SU-DHL-6 (cell line): ENCODE data around the gene BOLA1.
A peak's percentile ranks its signal among the peaks of the same experiment; 100 is the strongest.

ENCODE experiments used
- H2AFZ ChIP-seq: fragments of 200-600 bp; sonication (generic); 2 replicates; pipeline ENCODE4 v1.6.1; 2014; ENCODE audit warnings: low read depth, mild to moderate bottlenecking, moderate library complexity, mixed read lengths, antibody characterized with exemption, low read length; ENCODE audit not compliant: severe bottlenecking
- H3F3A ChIP-seq: fragments of 200-600 bp; shearing (Covaris generic); 2 replicates; pipeline ENCODE4 v1.6.0; 2016; ENCODE audit warnings: antibody characterized with exemption, mild to moderate bottlenecking; ENCODE audit not compliant: insufficient read depth
- H3K27ac ChIP-seq: fragments of 200-600 bp; sonication (generic); 2 replicates; pipeline ENCODE4 v1.5.1; 2016; ENCODE audit warnings: low read depth, mild to moderate bottlenecking, low read length, moderate library complexity, mixed read lengths
- H3K27me3 ChIP-seq: fragments of 200-600 bp; sonication (generic), shearing (Covaris generic); 2 replicates; pipeline ENCODE4 v1.6.0; 2014; ENCODE audit warnings: mild to moderate bottlenecking, low read length
- H3K36me3 ChIP-seq: fragments of 200-600 bp; sonication (generic); 2 replicates; pipeline ENCODE4 v1.6.1; 2014; ENCODE audit warnings: mild to moderate bottlenecking, low read length, mixed read lengths
- H3K4me2 ChIP-seq: fragments of 300-600, 200-600 bp; shearing (Covaris generic), sonication (generic); 2 replicates; pipeline ENCODE4 v1.6.0; 2014; ENCODE audit warnings: low read length, low read depth, mild to moderate bottlenecking; ENCODE audit not compliant: poor library complexity, severe bottlenecking
- H3K4me3 ChIP-seq: fragments of 200-600 bp; sonication (generic); 2 replicates; pipeline ENCODE4 v1.5.1; 2014; ENCODE audit warnings: antibody characterized with exemption, low read length, mild to moderate bottlenecking, mixed read lengths; ENCODE audit not compliant: insufficient read depth, poor library complexity, severe bottlenecking
- H3K79me2 ChIP-seq: fragments of 200-600 bp; sonication (generic); 2 replicates; pipeline ENCODE4 v1.6.1; 2014; ENCODE audit warnings: mild to moderate bottlenecking, low read length, moderate library complexity; ENCODE audit not compliant: insufficient read depth
- H3K9ac ChIP-seq: fragments of 200-600 bp; sonication (generic); 2 replicates; pipeline ENCODE4 v1.7.0; 2014; ENCODE audit warnings: mild to moderate bottlenecking, low read length
- H3K9me2 ChIP-seq: fragments of 200-600 bp; sonication (generic); replicated peaks from 2 replicates; pipeline ENCODE4 v1.6.1; 2014; ENCODE audit warnings: low read length; ENCODE audit not compliant: insufficient read depth
- H3K9me3 ChIP-seq: fragments of 200-600 bp; sonication (generic); 2 replicates; pipeline ENCODE4 v1.6.1; 2014; ENCODE audit warnings: low read length, mixed read lengths; ENCODE audit not compliant: insufficient read depth
- H4K20me1 ChIP-seq: fragments of 200-600 bp; sonication (generic); 2 replicates; pipeline ENCODE4 v1.6.1; 2014; ENCODE audit warnings: low read depth, mild to moderate bottlenecking, antibody characterized with exemption, low read length, moderate library complexity, mixed read lengths
- EZH2phosphoT487 ChIP-seq: fragments of 200-600 bp; sonication (generic), shearing (Covaris generic); conservative IDR thresholded peaks from 2 replicates; pipeline ENCODE4 v1.6.1; 2018; ENCODE audit warnings: mild to moderate bottlenecking, antibody characterized with exemption, low read length, moderate library complexity, mixed read lengths
- TF ChIP-seq, protein P1 (sequence below): fragments of 200-600 bp; sonication (generic); IDR thresholded peaks from one replicate; pipeline ENCODE4 v1.5.1; 2017; ENCODE audit warnings: antibody characterized with exemption, mild to moderate bottlenecking, low read length, moderate library complexity; ENCODE audit not compliant: insufficient read depth, poor library complexity, severe bottlenecking

The BOLA1 gene

DNA sequence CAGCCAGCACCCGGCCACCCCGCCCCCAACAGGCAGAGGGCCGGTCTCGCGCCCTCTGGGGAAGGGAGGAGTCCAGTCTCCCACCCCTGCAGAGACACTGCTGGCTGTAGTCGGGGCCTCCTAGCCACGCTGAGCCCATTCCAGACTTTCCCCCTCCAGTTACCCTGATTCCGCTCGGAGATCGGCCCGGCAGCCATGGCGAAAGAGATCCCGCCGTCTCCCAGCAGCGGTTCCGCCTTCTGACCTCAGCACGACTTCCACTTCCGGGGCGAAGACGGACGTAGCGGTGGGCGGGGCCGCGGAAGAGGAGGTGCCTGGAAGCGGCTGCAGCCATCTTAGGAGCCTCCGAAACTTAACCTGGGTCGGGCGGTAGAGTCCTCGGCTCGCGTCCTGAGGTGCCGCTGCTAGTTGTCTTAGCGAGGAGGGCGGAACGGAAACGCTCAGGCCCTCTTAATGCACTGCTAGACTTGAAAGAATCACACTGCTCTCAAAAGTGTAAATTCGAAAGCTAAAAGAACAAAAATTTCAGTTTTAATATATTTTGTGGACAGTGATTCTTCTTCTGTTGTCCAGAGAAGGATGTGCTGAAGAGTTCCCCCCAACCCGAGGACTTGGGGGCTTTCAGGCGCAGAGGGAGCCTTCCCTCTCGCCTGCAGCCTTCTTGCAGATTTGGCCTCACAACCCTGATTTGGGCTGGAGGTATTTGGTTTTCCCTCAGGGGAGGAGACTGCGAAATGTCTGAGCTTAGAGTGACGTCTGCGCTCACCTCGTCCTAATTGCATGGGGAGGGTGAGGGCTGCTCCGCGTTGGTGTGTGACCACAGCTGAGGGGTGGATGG, 28.4 kb downstream of the BOLA1 start, which contains the start of gene SF3B4:
TSS of gene SF3B4 (minus strand) at position 241 of the 838 bp plus-strand sequence. CDS start at position 197, 44 bp downstream.
- H3K27me3 ChIP-seq = no peaks in the 10 kb centered on the region
- H3K27ac ChIP-seq = peak within 1 kb of the TSS; percentile 74
- H3K9ac ChIP-seq = peak within 1 kb of the TSS; percentile 71
- H3K36me3 ChIP-seq = peaks cover 16% of the 10 kb centered on the region
- H3K9me3 ChIP-seq = no peaks in the 10 kb centered on the region
- TF ChIP-seq, protein P1, sequence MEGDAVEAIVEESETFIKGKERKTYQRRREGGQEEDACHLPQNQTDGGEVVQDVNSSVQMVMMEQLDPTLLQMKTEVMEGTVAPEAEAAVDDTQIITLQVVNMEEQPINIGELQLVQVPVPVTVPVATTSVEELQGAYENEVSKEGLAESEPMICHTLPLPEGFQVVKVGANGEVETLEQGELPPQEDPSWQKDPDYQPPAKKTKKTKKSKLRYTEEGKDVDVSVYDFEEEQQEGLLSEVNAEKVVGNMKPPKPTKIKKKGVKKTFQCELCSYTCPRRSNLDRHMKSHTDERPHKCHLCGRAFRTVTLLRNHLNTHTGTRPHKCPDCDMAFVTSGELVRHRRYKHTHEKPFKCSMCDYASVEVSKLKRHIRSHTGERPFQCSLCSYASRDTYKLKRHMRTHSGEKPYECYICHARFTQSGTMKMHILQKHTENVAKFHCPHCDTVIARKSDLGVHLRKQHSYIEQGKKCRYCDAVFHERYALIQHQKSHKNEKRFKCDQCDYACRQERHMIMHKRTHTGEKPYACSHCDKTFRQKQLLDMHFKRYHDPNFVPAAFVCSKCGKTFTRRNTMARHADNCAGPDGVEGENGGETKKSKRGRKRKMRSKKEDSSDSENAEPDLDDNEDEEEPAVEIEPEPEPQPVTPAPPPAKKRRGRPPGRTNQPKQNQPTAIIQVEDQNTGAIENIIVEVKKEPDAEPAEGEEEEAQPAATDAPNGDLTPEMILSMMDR = no peak
- TF ChIP-seq EZH2phosphoT487 = no peak
- H3K4me3 ChIP-seq = peak within 1 kb of the TSS; percentile 93
- H3K4me2 ChIP-seq = peak within 1 kb of the TSS; percentile 90
- H3F3A ChIP-seq = peaks cover 5% of the 10 kb centered on the region; the same call in 1 of the 2 replicates
- peak within 1 kb of the TSS; percentile 34 for H2AFZ ChIP-seq
- H3K9me2 ChIP-seq = no peaks in the 10 kb centered on the region
- peaks cover 16% of the 10 kb centered on the region for H3K79me2 ChIP-seq
- no peaks in the 10 kb centered on the region for H4K20me1 ChIP-seq

DNA sequence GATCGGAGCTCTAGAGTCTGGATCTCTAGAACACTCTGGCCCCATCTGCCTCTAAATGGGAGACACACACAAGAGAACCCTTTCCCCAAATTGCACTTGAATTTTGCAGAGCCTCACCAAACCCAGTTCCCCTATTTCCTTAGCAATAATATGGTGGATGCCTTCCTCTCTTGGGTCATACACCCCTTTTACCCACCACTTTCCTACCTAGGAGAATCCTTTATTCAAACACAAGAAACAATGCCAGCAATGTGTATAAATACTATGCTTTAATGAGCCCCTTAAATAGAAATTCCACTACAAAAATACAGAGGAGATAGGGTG, 29.0 kb downstream of the BOLA1 start:
- Histone ChIP-seq H3K9ac (peak overlapping the region; percentile 71), H3K27ac (peak overlapping the region; percentile 74), H3K79me2 (peaks cover 16% of the 10 kb centered on the region), H3K36me3 (peaks cover 16% of the 10 kb centered on the region), H3F3A (peaks cover 5% of the 10 kb centered on the region; the same call in 1 of the 2 replicates), H3K27me3 (no peaks in the 10 kb centered on the region), H3K4me2 (peak overlapping the region; percentile 90), H3K9me3 (no peaks in the 10 kb centered on the region), H4K20me1 (no peaks in the 10 kb centered on the region), H3K9me2 (no peaks in the 10 kb centered on the region), H3K4me3 (peak overlapping the region; percentile 93), H2AFZ (peak overlapping the region; percentile 17)
- TF ChIP-seq, protein P1 = no peak
- no peak for TF ChIP-seq EZH2phosphoT487

GRCh38 chr1:149929856-149930255, 30.5 kb downstream of the BOLA1 start:
- Histone ChIP-seq H3K27ac (no peak overlapping the region), H3K9me2 (no peaks in the 10 kb centered on the region), H4K20me1 (no peaks in the 10 kb centered on the region), H3K27me3 (no peaks in the 10 kb centered on the region), H3K79me2 (peaks cover 16% of the 10 kb centered on the region), H3K4me2 (no peak overlapping the region), H3K36me3 (peaks cover 10% of the 10 kb centered on the region), H3F3A (peaks cover 5% of the 10 kb centered on the region; the same call in 1 of the 2 replicates), H3K9ac (no peak overlapping the region), H3K4me3 (no peak overlapping the region), H2AFZ (no peak overlapping the region), H3K9me3 (no peaks in the 10 kb centered on the region)
- TF ChIP-seq EZH2phosphoT487 = no peak
- TF ChIP-seq, protein P1 = no peak
